ENCODE data around the gene TBPL1.

GRCh38 chr6:134014588-134015137 is 61.6 kb downstream of the TBPL1 start:
- no peak for TF ChIP-seq CTCF (IDR thresholded peaks at IDR 0.05; ENCODE audit: control extremely low read depth in 1 of 3, insufficient read depth in 1 of 3, low read depth in 1 of 3, low read length in 3 of 3)
- TF ChIP-seq PHF8 (conservative IDR thresholded peaks at IDR 0.05; ENCODE audit: low read depth, low read length) = no peak
- TF ChIP-seq JUND (IDR thresholded peaks at IDR 0.05; ENCODE audit: low read length) = no peak
- TF ChIP-seq KDM1A (IDR thresholded peaks at IDR 0.05; ENCODE audit: borderline replicate concordance, low read length) = no peak
- TF ChIP-seq EP300 (IDR thresholded peaks at IDR 0.05; ENCODE audit: borderline replicate concordance in 1 of 2, low read depth in 2 of 2, low read length in 2 of 2) = no peak
- no peak for TF ChIP-seq ATF2 (IDR thresholded peaks at IDR 0.05; ENCODE audit: low read length)
- no peak for TF ChIP-seq USF2 (IDR thresholded peaks at IDR 0.05; ENCODE audit: low read length)
- no peak for TF ChIP-seq SUZ12 (IDR thresholded peaks at IDR 0.05; ENCODE audit: low read length)
- TF ChIP-seq CREB1 (IDR thresholded peaks at IDR 0.05) = no peak
- TF ChIP-seq FOSL1 (IDR thresholded peaks at IDR 0.05; ENCODE audit: insufficient read depth, low read depth, low read length) = no peak
- TF ChIP-seq ATF3 (IDR thresholded peaks at IDR 0.05; ENCODE audit: insufficient read depth, low read depth, low read length) = no peak
